Hepatocyte (in vitro differentiated cells): Measurements from ENCODE around the gene ADORA1. TPM values are rescaled to one million over a fixed set of nuclear protein-coding genes. Genes with fewer than 3 reads are reported as not detected.

ENCODE experiments used
- DNase-seq: peaks from one replicate; pipeline ENCODE4 v3.0.0-alpha.2; 2016; ENCODE audit warnings: low spot score
- H2AFZ ChIP-seq: fragments of 200-600 bp; sonication (generic); 2 replicates; pipeline ENCODE4 v1.6.0; 2016; ENCODE audit warnings: antibody characterized with exemption, mild to moderate bottlenecking
- H3K27ac ChIP-seq: fragments of 200-600 bp; sonication (generic); 2 replicates; pipeline ENCODE4 v1.5.1; 2016; ENCODE audit warnings: mild to moderate bottlenecking
- H3K27me3 ChIP-seq: fragments of 200-600 bp; sonication (generic); 2 replicates; pipeline ENCODE4 v1.6.1; 2016
- H3K36me3 ChIP-seq: fragments of 200-600 bp; sonication (generic); replicated peaks from 2 replicates; pipeline ENCODE4 v1.5.1; 2016; ENCODE audit warnings: low read depth; ENCODE audit not compliant: insufficient read depth
- H3K4me1 ChIP-seq: fragments of 200-600 bp; sonication (generic); 2 replicates; pipeline ENCODE4 v1.5.1; 2016; ENCODE audit warnings: mild to moderate bottlenecking, moderate library complexity; ENCODE audit not compliant: insufficient read depth
- H3K4me2 ChIP-seq: fragments of 200-600 bp; sonication (generic); 2 replicates; pipeline ENCODE4 v1.6.0; 2016
- H3K4me3 ChIP-seq: fragments of 200-600 bp; sonication (generic); 2 replicates; pipeline ENCODE4 v1.5.1; 2016; ENCODE audit warnings: mild to moderate bottlenecking
- H3K79me2 ChIP-seq: fragments of 200-600 bp; sonication (generic); 2 replicates; pipeline ENCODE4 v1.6.0; 2017; ENCODE audit warnings: mild to moderate bottlenecking
- H3K9me2 ChIP-seq: fragments of 200-600 bp; sonication (generic); replicated peaks from 2 replicates; pipeline ENCODE4 v1.6.0; 2017; ENCODE audit warnings: mild to moderate bottlenecking; ENCODE audit not compliant: insufficient read depth
- H3K9me3 ChIP-seq: fragments of 200-600 bp; sonication (generic); 2 replicates; pipeline ENCODE4 v1.5.1; 2016; ENCODE audit warnings: low read depth, mild to moderate bottlenecking
- H4K20me1 ChIP-seq: fragments of 200-600 bp; sonication (generic); 2 replicates; pipeline ENCODE4 v1.6.0; 2016; ENCODE audit warnings: mild to moderate bottlenecking; ENCODE audit not compliant: insufficient read depth, poor library complexity, severe bottlenecking
- CTCF ChIP-seq: fragments of 200-600 bp; sonication (generic); IDR thresholded peaks from 2 replicates; pipeline ENCODE4 v1.5.1; 2016; ENCODE audit warnings: antibody characterized with exemption, mild to moderate bottlenecking; ENCODE audit not compliant: poor library complexity
- EZH2 ChIP-seq: fragments of 200-600 bp; sonication (generic); IDR thresholded peaks from 2 replicates; pipeline ENCODE4 v1.6.1; 2016; ENCODE audit warnings: antibody characterized with exemption, mild to moderate bottlenecking, borderline replicate concordance
- EZH2phosphoT487 ChIP-seq: fragments of 200-600 bp; sonication (generic); IDR thresholded peaks from one replicate; pipeline ENCODE4 v1.6.1; 2018; ENCODE audit warnings: antibody characterized with exemption, mild to moderate bottlenecking, low read depth, moderate library complexity; ENCODE audit not compliant: unreplicated experiment, severe bottlenecking
- WGBS: methylation state at CpG from one replicate; pipeline ENCODE4 v1.1.6; 2016; ENCODE audit warnings: low lambda C conversion rate; ENCODE audit errors: missing lambda C conversion rate; 5-methylcytosine and 5-hydroxymethylcytosine counted together
- polyA plus RNA-seq: library from polyadenylated mRNA; unstranded; fragments of >200 nt; fragmentation: Nextera tagmentation; extraction: Ambion mirVana; gene quantifications from 2 replicates; pipeline ENCODE4 v1.2.1, GENCODE V29; 2016
- total RNA-seq: library from RNA; depleted of rRNA; stranded (reverse); fragments of >200 nt; gene quantifications from 2 replicates; pipeline ENCODE4 v1.2.3, GENCODE V29; 2014

ADORA1 gene
- total and polyA plus RNA-seq, 2 experiments from 2014 or later = 2.0 to 2.3 TPM

GRCh38 chr1:203185061-203185461, 57.5 kb downstream of the ADORA1 start:
- 94% methylated on average over 10 of the region's 10 CpGs for WGBS
- TF ChIP-seq EZH2 (no peak), EZH2phosphoT487 (no peak), CTCF (no peak)
- peaks cover 14% of the 10 kb centered on the region for H3K4me1 ChIP-seq

GRCh38 chr1:203185585-203185984, 58.1 kb downstream of the ADORA1 start:
- TF ChIP-seq EZH2phosphoT487 = no peak
- TF ChIP-seq EZH2 = no peak
- TF ChIP-seq CTCF = no peak
- H3K36me3 ChIP-seq = no peaks in the 10 kb centered on the region
- H3K4me1 ChIP-seq = peaks cover 14% of the 10 kb centered on the region
- H3K27me3 ChIP-seq = no peaks in the 10 kb centered on the region
- H4K20me1 ChIP-seq = no peaks in the 10 kb centered on the region
- H3K4me3 ChIP-seq = no peak overlapping the region
- no peak overlapping the region for H2AFZ ChIP-seq
- H3K4me2 ChIP-seq = no peak overlapping the region
- WGBS = 84% methylated on average over 4 of the region's 4 CpGs
- H3K27ac ChIP-seq = no peak overlapping the region
- no peak for DNase-seq
- H3K79me2 ChIP-seq = no peaks in the 10 kb centered on the region
- no peaks in the 10 kb centered on the region for H3K9me2 ChIP-seq
- no peaks in the 10 kb centered on the region for H3K9me3 ChIP-seq

More at GRCh38 chr1:203185061-203185461, 57.5 kb downstream of the ADORA1 start:
- Histone ChIP-seq H4K20me1 (no peaks in the 10 kb centered on the region), H3K79me2 (no peaks in the 10 kb centered on the region), H3K27me3 (no peaks in the 10 kb centered on the region), H3K9me2 (no peaks in the 10 kb centered on the region), H3K27ac (no peak overlapping the region), H3K4me2 (no peak overlapping the region), H3K36me3 (no peaks in the 10 kb centered on the region), H3K4me3 (no peak overlapping the region), H3K9me3 (no peaks in the 10 kb centered on the region), H2AFZ (no peak overlapping the region)
- DNase-seq = no peak

- no peaks in the 10 kb centered on the region for H4K20me1 ChIP-seq
- TF ChIP-seq EZH2 (no peak), CTCF (no peak), EZH2phosphoT487 (no peak)
- no peak for DNase-seq
- no peaks in the 10 kb centered on the region for H3K27me3 ChIP-seq
- no peak overlapping the region for H2AFZ ChIP-seq
- WGBS = 84% methylated on average over 5 of the region's 5 CpGs
- H3K36me3 ChIP-seq = no peaks in the 10 kb centered on the region
- H3K9me3 ChIP-seq = no peaks in the 10 kb centered on the region
- peaks cover 14% of the 10 kb centered on the region for H3K4me1 ChIP-seq
- H3K9me2 ChIP-seq = no peaks in the 10 kb centered on the region
- no peak overlapping the region for H3K27ac ChIP-seq
- no peak overlapping the region for H3K4me2 ChIP-seq
- no peaks in the 10 kb centered on the region for H3K79me2 ChIP-seq
- no peak overlapping the region for H3K4me3 ChIP-seq
Observed at GRCh38 chr1:203186091-203186445, 58.5 kb downstream of the ADORA1 start.
